COLO668 (cell line): Measurements from ENCODE around the gene SCN3B.
A peak's percentile ranks its signal among the peaks of the same experiment; 100 is the strongest.
"Not testable (repeated sequence)": the region's sequence is repeated elsewhere in the genome, so short reads cannot be mapped to it uniquely, and the experiment has no call there.

ENCODE experiments used
- DNase-seq: peaks from one replicate; lab custom pipeline; 2025; ENCODE audit not compliant: unreplicated experiment; lab: John Stamatoyannopoulos, UW

SCN3B gene

GRCh38 chr11:123654566-123655081 lies at the start of gene SCN3B:
Gene SCN3B (minus strand): TSS chr11:123654624. CDS start chr11:123653801, 823 bp downstream.
- peak; percentile 91 for DNase-seq

- DNase-seq: no peak
Measured at GRCh38 chr11:123702696-123703095, 48.3 kb upstream of the SCN3B start.

GRCh38 chr11:123702139-123702538 lies 47.7 kb upstream of the SCN3B start:
- no peak for DNase-seq

- DNase-seq: no peak
Measured at GRCh38 chr11:123700772-123701171, 46.3 kb upstream of the SCN3B start.

- no peak for DNase-seq
Measured at GRCh38 chr11:123698546-123699127, 44.2 kb upstream of the SCN3B start.

GRCh38 chr11:123696183-123696582 lies 41.8 kb upstream of the SCN3B start:
- DNase-seq: no peak

- DNase-seq: no peak
Measured at GRCh38 chr11:123695231-123695630, 40.8 kb upstream of the SCN3B start.

- DNase-seq: no peak
Measured at GRCh38 chr11:123694551-123694950, 40.1 kb upstream of the SCN3B start.

GRCh38 chr11:123692961-123693360 lies 38.5 kb upstream of the SCN3B start:
- no peak for DNase-seq

GRCh38 chr11:123690485-123690884 lies 36.1 kb upstream of the SCN3B start:
- DNase-seq: no peak

- DNase-seq: no peak
Measured at GRCh38 chr11:123684601-123685000, 30.2 kb upstream of the SCN3B start.

- no peak for DNase-seq
Measured at GRCh38 chr11:123683428-123684170, 29.2 kb upstream of the SCN3B start.

- no peak for DNase-seq
Measured at GRCh38 chr11:123682696-123683410, 28.4 kb upstream of the SCN3B start.

GRCh38 chr11:123681030-123681429 lies 26.6 kb upstream of the SCN3B start:
- DNase-seq: no peak

- DNase-seq: no peak
Measured at GRCh38 chr11:123678246-123678645, 23.8 kb upstream of the SCN3B start.

GRCh38 chr11:123677510-123677909 lies 23.1 kb upstream of the SCN3B start:
- DNase-seq: no peak

GRCh38 chr11:123674297-123674696 lies 19.9 kb upstream of the SCN3B start:
- no peak for DNase-seq

GRCh38 chr11:123672568-123672967 lies 18.1 kb upstream of the SCN3B start:
- DNase-seq: no peak

GRCh38 chr11:123671534-123671933 lies 17.1 kb upstream of the SCN3B start:
- DNase-seq: no peak

- no peak for DNase-seq
Measured at GRCh38 chr11:123670081-123670480, 15.7 kb upstream of the SCN3B start.

GRCh38 chr11:123665306-123665705 lies 10.9 kb upstream of the SCN3B start:
- no peak for DNase-seq

- DNase-seq: not testable (repeated sequence)
Measured at GRCh38 chr11:123659965-123660364, 5.5 kb upstream of the SCN3B start.
